B cell (primary cell): ENCODE data around the gene ARMCX4.

Source experiments
- CTCF ChIP-seq: fragments of 200-600 bp; IDR thresholded peaks from one replicate; pipeline ENCODE4 v1.8.0; 2022; ENCODE audit warnings: antibody characterized with exemption, mild to moderate bottlenecking
- EZH2 ChIP-seq: IDR thresholded peaks from 2 replicates; pipeline ENCODE4 v1.6.1; 2012; ENCODE audit warnings: borderline replicate concordance, low read depth, mild to moderate bottlenecking, moderate library complexity, low read length; ENCODE audit not compliant: insufficient read depth, poor library complexity, severe bottlenecking

GRCh38 chrX:101488796-101489195 is 3.5 kb downstream of the ARMCX4 start:
- TF ChIP-seq CTCF (no peak), EZH2 (no peak)
